GM21528 (cell line): Measurements from ENCODE around the gene GXYLT2.

Source experiments
- ATAC-seq: cut with Tn5 transposase; IDR thresholded peaks from one replicate; pipeline ENCODE4 v1.9.1; 2021; ENCODE audit warnings: mild to moderate bottlenecking, moderate library complexity; ENCODE audit not compliant: unreplicated experiment, low FRiP score

The GXYLT2 gene

DNA sequence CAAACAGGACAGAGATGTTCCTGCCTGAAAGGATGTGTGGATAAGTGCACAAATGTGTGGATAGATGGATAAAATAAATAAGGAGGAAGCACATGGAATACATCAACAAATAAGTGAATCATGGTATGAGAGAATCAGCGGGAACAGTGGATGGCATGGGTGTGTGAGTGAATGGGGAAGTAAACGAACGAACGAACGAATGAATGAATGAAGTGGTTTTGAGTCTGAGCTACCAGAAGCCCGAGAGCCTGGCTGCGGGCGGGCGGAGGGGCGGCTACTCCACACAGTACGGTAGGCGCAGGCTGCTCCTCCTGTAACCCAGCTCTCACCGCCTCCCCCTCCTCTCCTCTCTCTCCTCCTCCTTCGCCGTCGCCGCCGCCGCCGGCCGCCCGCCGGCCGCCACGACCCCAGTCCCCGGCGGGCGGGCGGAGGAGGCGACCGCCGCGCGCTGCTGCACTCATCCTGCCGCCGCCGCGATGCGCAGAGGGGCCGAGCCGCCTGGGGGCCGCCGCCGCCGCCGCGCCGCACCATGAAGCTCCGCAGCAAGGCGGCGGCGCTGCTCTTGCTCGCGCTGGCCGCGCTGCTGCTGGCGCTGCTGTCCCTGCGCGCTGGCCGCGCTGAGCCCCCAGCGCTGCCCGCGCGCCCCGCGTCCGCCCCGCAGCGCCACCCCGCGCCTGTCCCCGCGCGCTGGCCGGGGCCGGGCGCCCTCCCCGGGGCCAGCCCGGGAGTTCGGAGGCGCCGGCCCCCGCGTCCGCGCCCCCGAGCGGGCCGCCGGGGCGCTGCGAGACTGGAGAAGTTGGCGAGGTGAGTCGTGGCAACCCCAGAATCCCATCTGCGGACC lies at the start of gene GXYLT2:
GXYLT2 (plus strand) TSS at position 342 of the 841 bp plus-strand sequence; CDS start at position 530, 188 bp downstream.
- ATAC-seq, result peak; percentile 80

- ATAC-seq, result no peak
These were observed 48.8 kb upstream of the GXYLT2 start for GRCh38 chr3:72839057-72839456.

- no peak for ATAC-seq
These were observed 43.3 kb upstream of the GXYLT2 start for GRCh38 chr3:72844436-72844993.

- no peak for ATAC-seq
These were observed 41.7 kb upstream of the GXYLT2 start for GRCh38 chr3:72846166-72846565.

DNA sequence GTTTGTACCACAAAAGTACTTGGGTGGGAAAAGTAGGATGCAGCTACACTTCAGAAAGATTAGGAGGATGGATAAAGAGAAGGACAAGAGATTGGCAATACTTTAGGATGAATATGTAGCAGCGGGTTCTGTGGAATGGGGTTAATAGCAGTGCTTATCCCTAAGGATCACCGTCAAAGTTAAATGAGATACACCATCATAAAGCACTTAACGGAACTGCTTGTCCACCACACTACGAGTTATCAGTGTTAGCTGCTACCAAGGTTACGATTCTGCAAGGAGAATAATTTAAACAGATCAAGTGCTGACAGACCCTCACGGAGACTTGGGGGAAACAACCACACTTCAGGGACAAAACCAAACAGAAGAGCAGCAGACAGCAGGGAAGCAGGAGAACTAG lies 40.6 kb upstream of the GXYLT2 start:
- no peak for ATAC-seq

DNA sequence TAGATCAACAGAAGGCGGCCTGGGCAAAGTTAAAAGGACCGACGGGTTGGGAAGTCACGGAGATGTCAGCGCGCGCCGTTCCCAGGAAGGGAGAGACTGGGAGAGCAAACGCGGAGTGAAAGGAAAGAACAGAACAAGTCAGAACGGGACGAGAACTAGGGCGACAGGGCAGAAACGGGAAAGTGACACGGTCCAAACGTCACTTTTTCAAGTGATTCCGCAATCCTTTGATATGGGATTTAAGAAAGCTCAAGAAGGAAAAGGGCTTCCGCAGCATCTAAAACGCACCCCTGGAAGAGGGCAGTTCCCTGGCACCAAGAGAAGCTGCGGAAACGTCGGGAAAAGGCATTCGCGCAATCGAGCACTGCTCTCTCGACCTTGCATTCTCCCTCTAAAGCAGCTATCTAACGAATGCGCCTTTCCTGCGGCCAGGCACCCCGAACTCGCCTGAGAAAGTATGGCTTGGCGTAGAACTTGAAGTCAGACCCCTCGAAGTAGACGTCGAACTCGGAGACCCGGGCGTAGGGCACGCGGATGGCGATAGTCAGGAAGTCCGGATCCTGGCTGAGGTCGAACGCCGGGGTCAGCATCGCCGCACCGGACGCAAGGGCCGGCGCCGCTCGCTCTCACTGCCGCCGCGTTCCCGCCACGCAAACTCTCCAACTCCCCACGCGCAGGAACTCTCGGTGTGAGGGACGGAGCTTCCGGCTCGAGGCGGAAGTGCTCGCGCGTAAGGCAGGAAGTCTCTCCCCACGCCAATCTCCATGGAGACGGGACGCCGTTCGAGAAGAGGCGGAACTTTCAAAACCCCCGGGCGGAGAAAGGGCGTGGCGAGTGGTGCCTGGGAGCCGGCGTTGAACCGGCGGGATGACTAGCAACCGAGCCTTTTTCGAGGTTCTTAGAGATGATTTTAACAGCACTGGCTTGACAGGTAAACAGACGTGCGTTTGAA lies 39.8 kb upstream of the GXYLT2 start, which contains the start of gene SHQ1:
SHQ1 (minus strand) TSS at position 695 of the 952 bp plus-strand sequence; CDS start at position 590, 105 bp downstream.
- ATAC-seq, result peak; percentile 95

DNA sequence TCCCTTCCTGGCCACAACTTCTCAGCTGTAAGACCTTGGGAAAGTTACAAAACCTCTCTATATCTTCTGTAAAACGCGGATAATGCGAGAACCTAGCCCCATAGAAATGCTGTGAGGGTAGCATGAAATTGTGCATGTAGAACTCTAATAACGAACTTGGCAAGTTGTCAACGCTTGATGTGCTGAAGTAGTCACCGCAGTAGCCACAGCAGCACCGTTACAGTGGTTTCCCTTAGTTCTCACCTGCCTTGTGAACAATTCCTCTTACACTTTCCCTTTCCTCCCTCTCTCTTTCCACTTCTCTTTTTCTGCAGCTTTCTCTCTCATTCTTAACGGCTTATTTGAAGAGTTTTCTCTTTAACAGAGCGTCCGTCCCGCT lies 39.2 kb upstream of the GXYLT2 start:
- peak; percentile 53 for ATAC-seq

DNA sequence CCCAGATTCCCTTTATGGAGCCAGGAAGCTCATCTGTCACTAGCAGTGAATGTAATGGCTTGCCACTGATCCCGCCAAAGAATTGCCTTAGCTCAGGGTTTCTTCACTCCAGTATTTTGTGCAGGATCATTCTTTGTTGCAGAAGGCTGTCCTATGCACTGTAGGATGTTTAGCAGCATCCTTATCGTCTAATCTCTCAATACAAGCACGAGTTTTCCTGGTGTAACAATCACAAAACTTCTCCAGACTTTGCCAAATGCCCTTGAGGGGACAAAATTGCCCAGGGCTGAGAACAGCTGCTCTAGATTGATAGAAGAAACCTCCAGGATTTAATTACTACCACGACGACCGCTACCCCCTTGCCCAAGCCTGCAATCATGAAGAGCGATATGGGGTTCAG lies 32.8 kb upstream of the GXYLT2 start:
- ATAC-seq, result no peak

- ATAC-seq, result no peak
These were observed 27.8 kb upstream of the GXYLT2 start for GRCh38 chr3:72860053-72860452.

DNA sequence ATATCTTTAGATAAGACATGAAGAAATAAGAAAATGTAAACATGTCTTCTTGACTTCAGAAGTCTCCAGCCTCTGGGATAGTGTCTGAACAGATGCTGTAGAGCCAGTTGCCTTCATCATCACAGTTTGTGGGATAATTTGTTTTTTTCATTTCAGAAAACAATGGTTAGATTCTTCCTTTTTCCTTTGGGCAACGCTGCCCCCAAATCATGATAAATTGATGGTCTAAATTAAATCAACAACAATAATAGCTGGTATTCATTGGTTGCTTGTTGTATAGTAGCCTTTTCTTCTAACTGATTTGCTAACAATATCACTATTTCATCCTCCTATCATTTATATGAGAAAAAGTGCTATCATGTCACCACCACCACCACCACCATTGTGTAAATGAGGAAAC lies 27.0 kb upstream of the GXYLT2 start:
- no peak for ATAC-seq

GRCh38 chr3:72862314-72863090 lies 25.3 kb upstream of the GXYLT2 start:
- no peak for ATAC-seq

- ATAC-seq, result no peak
These were observed 15.7 kb upstream of the GXYLT2 start for GRCh38 chr3:72872183-72872582.

- no peak for ATAC-seq
These were observed 522 bp upstream of the GXYLT2 start for GRCh38 chr3:72887343-72887704.

- no peak for ATAC-seq
These were observed 882 bp downstream of the GXYLT2 start for GRCh38 chr3:72888546-72889309.

DNA sequence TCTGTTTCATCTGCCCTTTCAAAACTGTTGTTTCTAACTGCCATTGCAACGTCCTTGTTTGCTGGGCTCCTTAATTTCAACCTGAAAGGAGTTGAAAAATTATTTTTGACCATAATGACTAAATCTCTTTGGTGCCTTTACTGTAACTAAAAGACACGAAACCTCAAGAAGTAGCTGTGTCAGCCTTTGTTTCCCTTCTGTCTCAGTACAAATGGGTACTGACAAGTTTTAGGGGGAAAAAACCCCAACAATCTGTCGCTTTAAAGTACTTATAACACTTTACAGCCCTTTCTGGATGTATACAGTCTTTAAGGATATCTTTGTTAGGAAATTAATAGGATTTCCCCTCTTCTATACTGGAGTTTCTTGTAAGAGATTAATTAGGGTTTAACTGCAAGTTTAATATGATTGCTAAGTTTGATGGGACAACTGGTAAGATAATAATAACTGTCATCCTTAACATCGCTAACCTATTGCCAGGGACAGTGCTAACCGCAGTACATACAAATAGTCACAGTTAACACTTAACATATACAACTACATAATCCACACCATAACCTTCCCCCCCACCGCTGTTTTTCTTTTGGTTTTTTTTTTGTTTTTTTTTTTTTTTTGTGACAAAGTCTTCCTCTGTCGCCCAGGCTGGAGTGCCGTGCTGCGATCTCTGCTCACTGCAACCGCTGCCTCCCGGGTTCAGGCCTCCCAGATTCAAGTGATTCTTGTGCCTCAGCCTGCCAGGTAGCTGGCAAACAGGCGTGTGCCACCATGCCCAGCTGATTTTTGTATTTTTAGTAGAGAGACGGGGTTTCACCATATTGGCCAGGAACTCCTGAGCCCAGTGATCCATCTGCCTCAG lies 1.7 kb downstream of the GXYLT2 start:
- no peak for ATAC-seq

- no peak for ATAC-seq
These were observed 2.5 kb downstream of the GXYLT2 start for GRCh38 chr3:72890166-72890925.

DNA sequence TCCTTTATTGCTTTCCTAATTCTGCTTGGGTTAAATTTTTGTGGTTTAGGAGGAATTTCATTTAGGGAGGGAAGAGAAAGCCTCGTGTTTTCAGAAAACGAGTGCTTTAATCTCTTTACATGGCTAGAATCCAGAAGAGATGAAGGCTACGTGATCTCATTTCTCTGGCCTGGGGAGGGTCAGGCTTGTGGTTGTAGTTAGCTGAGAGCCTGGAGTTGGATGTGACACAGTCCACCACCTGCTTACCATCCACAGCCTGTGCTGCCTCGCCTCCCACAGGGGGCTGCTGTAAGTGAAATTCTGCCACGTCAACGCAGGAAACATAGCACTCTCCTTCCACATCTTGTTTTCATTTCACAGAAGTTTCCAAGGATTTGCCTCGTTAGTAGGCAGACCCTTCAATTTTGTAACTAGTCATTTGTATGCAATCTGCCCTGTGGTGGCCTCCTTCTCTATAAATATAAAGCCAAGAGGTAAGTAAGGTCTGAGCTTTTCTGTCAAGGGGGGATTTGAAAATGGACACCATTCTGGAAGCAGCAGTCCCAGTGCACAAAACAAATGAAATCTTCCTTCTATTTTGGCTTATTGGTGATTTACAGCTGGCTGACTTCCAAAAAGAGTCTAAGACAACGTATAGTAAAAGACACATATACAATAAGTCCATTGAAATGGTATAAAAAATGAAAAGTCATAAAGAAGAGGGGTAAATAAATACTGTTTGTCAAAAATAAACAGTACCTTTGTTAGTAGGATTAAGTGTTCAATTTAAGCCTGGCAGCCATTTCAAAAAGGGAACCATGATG lies 3.4 kb downstream of the GXYLT2 start:
- ATAC-seq, result no peak
